OCI-LY1 (cell line): ENCODE measurements around the gene GPR17.

Experiments
- EZH2 ChIP-seq: fragments of 200-600 bp; sonication (generic), shearing (Covaris generic); IDR thresholded peaks from 2 replicates; pipeline ENCODE4 v1.8.0; 2017; ENCODE audit warnings: borderline replicate concordance, mixed run types, mild to moderate bottlenecking, antibody characterized with exemption, low read length, moderate library complexity, mixed read lengths
- TF ChIP-seq, protein P1 (sequence below): fragments of 200-600 bp; sonication (generic), shearing (Covaris generic); IDR thresholded peaks from 2 replicates; pipeline ENCODE4 v1.5.1; 2017; ENCODE audit warnings: mild to moderate bottlenecking, antibody characterized with exemption, low read length, moderate library complexity, mixed read lengths

DNA sequence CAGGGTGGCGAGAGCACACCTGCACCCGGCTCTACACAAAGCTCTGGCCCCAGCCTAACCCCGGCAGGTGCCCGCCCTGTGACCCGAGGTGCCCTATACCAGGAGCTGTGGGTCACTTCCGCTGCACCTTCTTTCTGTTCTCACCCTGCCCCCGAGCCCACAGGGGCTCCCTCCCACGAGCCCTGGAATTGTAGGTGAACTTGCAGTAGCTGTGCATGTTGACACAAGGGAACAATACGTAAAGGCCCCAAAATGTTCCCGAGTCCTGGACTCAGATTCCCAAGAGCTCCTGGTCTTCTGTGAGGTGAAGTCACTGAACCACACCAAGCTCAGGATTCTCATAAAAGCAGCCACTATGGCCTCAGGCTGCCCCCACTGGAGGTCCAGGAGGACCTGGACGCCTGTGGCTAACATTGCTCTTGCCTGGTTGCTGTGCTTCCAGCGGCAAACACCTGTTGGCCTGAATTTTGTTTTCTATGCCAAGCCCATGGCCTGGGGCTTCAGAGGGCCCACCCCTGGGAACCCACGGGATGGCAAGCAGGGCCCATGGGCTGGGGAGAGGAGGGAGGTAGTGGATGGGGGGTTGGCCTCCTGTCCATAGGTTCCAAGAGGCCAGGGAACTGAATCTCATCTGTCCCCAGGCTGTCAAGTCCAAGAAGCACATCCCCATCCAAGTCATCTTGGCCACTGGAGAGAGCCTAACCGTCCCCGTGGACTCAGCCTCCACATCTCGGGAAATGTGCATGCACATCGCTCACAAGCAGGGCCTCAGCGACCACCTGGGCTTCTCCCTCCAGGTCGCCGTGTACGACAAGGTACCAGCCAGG lies 23.2 kb upstream of the GPR17 start:
- TF ChIP-seq EZH2 = no peak
- TF ChIP-seq, protein P1, sequence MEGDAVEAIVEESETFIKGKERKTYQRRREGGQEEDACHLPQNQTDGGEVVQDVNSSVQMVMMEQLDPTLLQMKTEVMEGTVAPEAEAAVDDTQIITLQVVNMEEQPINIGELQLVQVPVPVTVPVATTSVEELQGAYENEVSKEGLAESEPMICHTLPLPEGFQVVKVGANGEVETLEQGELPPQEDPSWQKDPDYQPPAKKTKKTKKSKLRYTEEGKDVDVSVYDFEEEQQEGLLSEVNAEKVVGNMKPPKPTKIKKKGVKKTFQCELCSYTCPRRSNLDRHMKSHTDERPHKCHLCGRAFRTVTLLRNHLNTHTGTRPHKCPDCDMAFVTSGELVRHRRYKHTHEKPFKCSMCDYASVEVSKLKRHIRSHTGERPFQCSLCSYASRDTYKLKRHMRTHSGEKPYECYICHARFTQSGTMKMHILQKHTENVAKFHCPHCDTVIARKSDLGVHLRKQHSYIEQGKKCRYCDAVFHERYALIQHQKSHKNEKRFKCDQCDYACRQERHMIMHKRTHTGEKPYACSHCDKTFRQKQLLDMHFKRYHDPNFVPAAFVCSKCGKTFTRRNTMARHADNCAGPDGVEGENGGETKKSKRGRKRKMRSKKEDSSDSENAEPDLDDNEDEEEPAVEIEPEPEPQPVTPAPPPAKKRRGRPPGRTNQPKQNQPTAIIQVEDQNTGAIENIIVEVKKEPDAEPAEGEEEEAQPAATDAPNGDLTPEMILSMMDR = no peak
